ENCODE data around the gene LRRC70. TPM values are rescaled to one million over a fixed set of nuclear protein-coding genes. Genes with fewer than 3 reads are reported as not detected.

LRRC70 gene
- total and polyA plus RNA-seq, 12 donors = 0.72 to 8.2 (median 3.4) TPM; not detected in 1

GRCh38 chr5:62575066-62575465, 3.6 kb upstream of the LRRC70 start:
- Histone ChIP-seq H3K27me3 (no peaks in the 10 kb centered on the region), H3K4me1 (replicated peaks in 1 of 2) (peaks cover 0 to 4% of the 10 kb centered on the region in 2 donors), H3K27ac (no peak overlapping the region), H3K4me3 (no peak overlapping the region), H3K36me3 (replicated peaks in 1 of 2) (no peaks in the 10 kb centered on the region), H3K9me3 (replicated peaks in 1 of 3) (no peaks in the 10 kb centered on the region)
- intact Hi-C loops (cut with DNase I) = no loop called here
- WGBS, 4 donors = 61 to 74% (median 68%) methylated on average over 2 of the region's 2 CpGs
- DNase-seq = no peak
- TF ChIP-seq CTCF (IDR thresholded peaks at IDR 0.05) = no peak
- TF ChIP-seq POLR2A (IDR thresholded peaks at IDR 0.05) = no peak

- no peaks in the 10 kb centered on the region for H3K36me3 ChIP-seq (replicated peaks in 1 of 2)
- WGBS, 4 donors = 60 to 66% (median 63%) methylated on average over 1 of the region's 1 CpG
- H3K27me3 ChIP-seq = no peaks in the 10 kb centered on the region
- DNase-seq = no peak
- no peak for TF ChIP-seq POLR2A (IDR thresholded peaks at IDR 0.05)
- TF ChIP-seq CTCF (IDR thresholded peaks at IDR 0.05) = no peak
- H3K4me1 ChIP-seq (replicated peaks in 1 of 2) = peaks cover 0 to 4% of the 10 kb centered on the region in 2 donors
- H3K27ac ChIP-seq = no peak overlapping the region
- no peak overlapping the region for H3K4me3 ChIP-seq
- no peaks in the 10 kb centered on the region for H3K9me3 ChIP-seq (replicated peaks in 1 of 3)
- intact Hi-C loops (cut with DNase I) = no loop called here
Measured at GRCh38 chr5:62575489-62575888, 3.1 kb upstream of the LRRC70 start.

DNA sequence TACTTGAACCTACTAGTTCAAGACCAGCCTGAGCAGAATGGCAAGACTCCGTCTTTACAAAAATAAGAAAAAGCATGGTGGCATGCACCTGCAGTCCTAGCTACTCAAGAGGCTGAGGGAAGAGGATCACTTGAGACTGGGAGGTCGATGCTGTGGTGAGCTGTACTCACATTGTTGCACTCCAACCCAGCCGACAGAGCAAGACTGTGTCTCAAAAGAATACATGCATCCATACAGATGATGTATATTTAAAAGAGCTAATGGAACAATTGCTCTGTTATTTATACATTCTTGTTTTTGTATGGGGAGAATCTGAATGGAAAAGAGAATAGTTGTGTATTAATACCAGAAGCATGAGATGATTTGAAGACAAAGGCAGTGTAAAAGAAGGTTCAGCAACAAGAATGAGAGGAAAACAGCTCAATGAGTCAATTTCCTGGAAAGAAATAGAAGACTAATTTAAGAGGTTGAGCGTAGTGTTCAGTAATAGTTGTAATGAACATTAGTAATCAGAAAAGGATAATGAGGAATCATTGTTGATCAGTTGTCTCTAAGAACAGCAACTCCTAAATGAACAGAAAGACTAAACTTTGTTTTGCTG, 1.9 kb upstream of the LRRC70 start:
- no peak for TF ChIP-seq POLR2A (IDR thresholded peaks at IDR 0.05)
- no peak for TF ChIP-seq CTCF (IDR thresholded peaks at IDR 0.05)
- 89 to 91% (median 91%) methylated on average over 4 of the region's 4 CpGs for WGBS, 4 donors

DNA sequence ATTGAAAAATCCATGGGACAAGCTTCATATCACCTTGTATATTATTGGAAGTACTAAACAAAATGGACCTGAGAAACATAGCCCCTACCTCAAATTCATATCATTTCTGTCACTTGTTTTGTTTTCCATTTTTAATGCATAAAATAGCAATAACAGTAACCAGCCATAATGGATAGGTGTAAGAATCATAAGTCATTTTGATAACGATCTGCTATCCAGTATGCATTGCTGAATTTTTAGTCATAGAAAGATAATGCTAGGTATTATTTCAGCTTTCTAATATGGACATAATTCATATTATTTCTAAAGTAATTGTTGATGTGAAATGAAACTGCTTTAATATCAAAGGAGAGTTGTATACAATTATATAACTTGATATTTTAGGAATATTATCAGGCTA, 1.1 kb upstream of the LRRC70 start:
- intact Hi-C loops (cut with DNase I) = no loop called here
- Histone ChIP-seq H3K36me3 (replicated peaks in 1 of 2) (no peaks in the 10 kb centered on the region), H3K27ac (no peak overlapping the region), H3K27me3 (no peaks in the 10 kb centered on the region), H3K9me3 (replicated peaks in 1 of 3) (no peaks in the 10 kb centered on the region), H3K4me1 (replicated peaks in 1 of 2) (peaks cover 0 to 4% of the 10 kb centered on the region in 2 donors), H3K4me3 (no peak overlapping the region)
- WGBS, 4 donors = 76 to 94% (median 91%) methylated on average over 1 of the region's 1 CpG
- TF ChIP-seq POLR2A (IDR thresholded peaks at IDR 0.05) = no peak
- TF ChIP-seq CTCF (IDR thresholded peaks at IDR 0.05) = no peak
- DNase-seq = no peak

More for the DNA sequence above, 1.9 kb upstream of the LRRC70 start:
- no peak overlapping the region for H3K27ac ChIP-seq
- peaks cover 0 to 4% of the 10 kb centered on the region in 2 donors for H3K4me1 ChIP-seq (replicated peaks in 1 of 2)
- H3K36me3 ChIP-seq (replicated peaks in 1 of 2) = no peaks in the 10 kb centered on the region
- H3K4me3 ChIP-seq = no peak overlapping the region
- H3K27me3 ChIP-seq = no peaks in the 10 kb centered on the region
- DNase-seq = no peak
- intact Hi-C loops (cut with DNase I) = no loop called here
- no peaks in the 10 kb centered on the region for H3K9me3 ChIP-seq (replicated peaks in 1 of 3)

Measured in adrenal gland (tissue), 12 donors.